ENCODE measurements around the gene DGKE. TPM values are rescaled to one million over a fixed set of nuclear protein-coding genes. Genes with fewer than 3 reads are reported as not detected.

The DGKE gene
- total and polyA plus RNA-seq, 2 of the 13 experiments (the other 11 are each of a cell fraction or from before 2014, with no cell fraction given): 3.2 to 5.3 TPM

- peak; percentile 7; the same call in 1 of the 2 replicates for TF ChIP-seq ZNF879 (CRISPR knock-in tag; IDR thresholded peaks at IDR 0.05)
- TF ChIP-seq ZNF784 (CRISPR knock-in tag; IDR thresholded peaks at IDR 0.05; ENCODE audit: borderline replicate concordance): no peak
- TF ChIP-seq ZNF296 (CRISPR knock-in tag; conservative IDR thresholded peaks at IDR 0.05): no peak
- no peak for TF ChIP-seq E2F5 (CRISPR knock-in tag; conservative IDR thresholded peaks at IDR 0.05)
- no peak for TF ChIP-seq CERS6 (CRISPR knock-in tag; IDR thresholded peaks at IDR 0.05)
- TF ChIP-seq PRMT3 (CRISPR knock-in tag; IDR thresholded peaks at IDR 0.05; ENCODE audit: borderline replicate concordance, low read depth): 0 out of 2 replicates have a peak, but pooled peaks have one; percentile 54
- TF ChIP-seq MXD4 (CRISPR knock-in tag; IDR thresholded peaks at IDR 0.05): 0 out of 2 replicates have a peak, but pooled peaks have one; percentile 41
- TF ChIP-seq FIP1L1 (IDR thresholded peaks at IDR 0.05; ENCODE audit: borderline replicate concordance, insufficient read depth, low read depth, low read length): no peak
- no peak for TF ChIP-seq FOXA1 (IDR thresholded peaks at IDR 0.05)
- 0 out of 2 replicates have a peak, but pooled peaks have one; percentile 2 for TF ChIP-seq FOXA1 (CRISPR knock-in tag; IDR thresholded peaks at IDR 0.05)
- TF ChIP-seq REST (IDR thresholded peaks at IDR 0.05; ENCODE audit: borderline replicate concordance in 1 of 2, low read depth in 1 of 2, low read length in 2 of 2): no peak
- TF ChIP-seq ZNF414 (CRISPR knock-in tag; IDR thresholded peaks at IDR 0.05): peak; percentile 44; the same call in 1 of the 2 replicates
- no peak for TF ChIP-seq NR2F2 (IDR thresholded peaks at IDR 0.05; ENCODE audit: borderline replicate concordance, low read depth)
- no peak for TF ChIP-seq ATF3 (CRISPR knock-in tag; IDR thresholded peaks at IDR 0.05)
- TF ChIP-seq ONECUT2 (CRISPR knock-in tag; IDR thresholded peaks at IDR 0.05): no peak
- TF ChIP-seq ZKSCAN1 (IDR thresholded peaks at IDR 0.05; ENCODE audit: low read length): no peak
- TF ChIP-seq ZNF678 (CRISPR knock-in tag; IDR thresholded peaks at IDR 0.05): no peak
- no peak for TF ChIP-seq ZNF703 (CRISPR knock-in tag; IDR thresholded peaks at IDR 0.05; ENCODE audit: borderline replicate concordance)
- TF ChIP-seq ZBTB25 (CRISPR knock-in tag; IDR thresholded peaks at IDR 0.05): peak; percentile 21; the same call in 1 of the 2 replicates
- TF ChIP-seq FOXC1 (CRISPR knock-in tag; IDR thresholded peaks at IDR 0.05; ENCODE audit: borderline replicate concordance): no peak
Observed at GRCh38 chr17:56912105-56912999, 78.4 kb downstream of the DGKE start (continued).

Data from HepG2 (cell line).